Astrocyte of the hippocampus (primary cell): ENCODE measurements around the gene MAD2L1BP.

Experiments used
- DNase-seq: peaks from one replicate; pipeline ENCODE4 v3.0.0; 2011; ENCODE audit warnings: low read depth, low spot score

The MAD2L1BP gene

GRCh38 chr6:43667245-43668150 lies 31.9 kb downstream of the MAD2L1BP start:
- DNase-seq: peak; percentile 89

- peak; percentile 75 for DNase-seq
These were observed 32.8 kb downstream of the MAD2L1BP start for GRCh38 chr6:43668151-43669028.

GRCh38 chr6:43669050-43669921 lies 33.6 kb downstream of the MAD2L1BP start:
- peak; percentile 48 for DNase-seq

DNA sequence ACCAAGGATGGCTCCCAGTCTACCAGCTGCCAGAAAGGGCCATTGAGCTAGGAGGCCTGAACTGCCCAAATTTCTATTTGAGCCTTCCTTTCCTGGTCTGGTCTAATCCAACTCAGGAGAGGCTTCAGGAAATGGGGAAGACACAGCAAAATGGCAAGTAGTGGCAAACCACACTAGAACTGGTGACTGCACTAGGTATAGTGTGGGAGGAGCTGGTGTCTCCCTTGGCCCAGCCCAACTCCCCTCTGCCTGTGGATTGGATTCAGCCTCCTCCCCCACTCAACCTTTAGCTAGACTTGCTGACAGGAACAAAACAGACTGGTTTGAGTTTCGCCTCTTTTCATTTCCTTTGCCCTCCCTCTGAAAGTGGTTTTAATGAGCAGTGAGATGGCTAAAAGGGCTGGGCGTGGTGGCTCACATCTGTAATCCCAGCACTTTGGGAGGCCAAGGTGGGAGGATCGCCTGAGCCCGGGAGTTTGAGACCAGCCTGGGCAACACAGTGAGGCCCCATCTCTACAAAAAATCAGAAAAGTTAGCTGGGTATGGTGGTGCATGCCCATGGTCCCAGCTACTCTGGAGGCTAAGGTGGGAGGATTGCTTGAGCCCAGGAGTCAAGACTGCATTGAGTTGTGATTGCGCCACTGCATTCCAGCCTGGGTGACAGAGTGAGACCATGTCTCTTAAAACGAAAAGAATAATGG lies 34.4 kb downstream of the MAD2L1BP start:
- DNase-seq: no peak

GRCh38 chr6:43670623-43670986 lies 35.0 kb downstream of the MAD2L1BP start:
- no peak for DNase-seq

DNA sequence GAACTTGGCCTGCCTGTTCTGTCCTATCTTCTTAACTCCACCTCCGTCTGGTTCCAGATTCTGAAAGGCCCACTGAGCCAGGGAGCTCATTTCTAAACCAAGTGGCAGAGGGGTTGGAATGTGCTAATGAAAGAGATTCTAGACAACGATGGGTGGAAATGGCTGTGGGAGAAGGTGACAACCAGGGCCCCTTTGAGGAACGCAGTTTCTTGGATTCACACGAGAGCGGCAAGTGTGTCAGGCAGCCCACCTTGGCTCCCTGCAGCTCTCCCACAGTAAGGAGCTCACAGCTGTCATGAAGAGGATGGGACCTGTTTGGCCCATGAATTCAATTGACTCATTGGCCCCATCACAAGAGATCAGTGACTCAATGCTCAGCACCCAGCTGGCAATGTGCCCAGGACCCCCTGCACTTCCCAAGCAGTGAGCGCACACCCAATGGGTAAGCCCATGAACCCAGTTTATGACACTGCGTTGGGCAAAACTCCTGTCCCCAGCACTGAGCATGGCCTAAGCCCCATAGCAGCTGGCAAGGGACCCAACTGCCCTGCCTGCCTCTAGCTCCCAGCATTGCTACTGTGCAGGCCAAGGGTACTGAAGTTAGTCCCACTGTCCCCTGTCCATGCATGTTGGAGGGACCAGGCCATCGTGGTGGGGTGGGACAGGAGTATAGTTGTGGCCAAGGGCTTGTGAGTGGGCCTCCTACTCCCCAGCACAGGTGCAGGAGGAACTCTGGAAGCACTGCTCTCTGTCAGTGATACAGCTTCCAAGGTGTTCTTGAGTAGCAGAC lies 35.6 kb downstream of the MAD2L1BP start:
- no peak for DNase-seq

DNA sequence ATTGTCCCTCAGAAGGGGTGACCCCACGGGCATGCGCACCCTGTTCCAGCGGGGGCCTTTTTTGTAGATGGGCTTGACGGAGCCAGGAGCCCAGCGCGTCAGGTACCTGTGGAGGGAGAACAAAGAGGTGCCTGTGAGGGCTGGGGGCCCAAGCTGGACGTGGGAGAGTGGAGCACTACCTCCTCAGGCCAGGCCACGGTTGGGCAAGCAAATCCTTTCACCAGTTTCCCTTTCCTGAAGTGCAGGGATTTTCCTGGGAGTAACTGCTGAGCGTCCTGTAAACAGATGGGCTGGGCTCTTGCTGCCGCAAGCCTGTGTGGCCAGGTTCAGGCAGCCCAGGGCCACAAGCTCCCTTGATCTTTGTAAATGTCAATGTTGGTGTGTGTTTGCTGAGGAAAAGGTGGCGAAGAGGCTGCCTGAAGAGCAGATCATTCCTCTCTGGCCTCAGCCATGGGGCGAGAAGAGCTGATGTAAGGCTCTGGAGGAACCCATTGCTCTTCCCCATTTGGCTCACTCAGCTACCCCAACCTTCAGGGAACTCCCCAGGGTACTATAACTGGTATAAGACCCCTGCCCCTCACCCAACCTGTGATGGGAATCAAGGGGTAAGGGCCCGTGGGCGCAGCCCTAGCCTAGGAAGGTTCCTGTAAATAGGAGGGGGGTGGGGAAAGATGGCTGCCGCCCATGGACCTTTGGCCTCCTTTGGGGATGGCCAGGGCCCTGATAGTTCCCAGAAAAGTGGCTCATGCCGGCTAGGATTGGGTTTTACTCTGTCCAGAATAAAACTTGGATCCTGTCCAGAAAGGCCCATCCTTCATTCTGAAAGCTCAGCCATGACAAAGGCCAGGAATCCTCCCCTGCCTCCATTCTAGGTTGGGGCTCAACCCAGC lies 36.4 kb downstream of the MAD2L1BP start:
- no peak for DNase-seq

GRCh38 chr6:43673444-43674084 lies 37.9 kb downstream of the MAD2L1BP start:
- no peak for DNase-seq

GRCh38 chr6:43674291-43674690 lies 38.7 kb downstream of the MAD2L1BP start:
- DNase-seq: no peak

GRCh38 chr6:43674921-43675320 lies 39.3 kb downstream of the MAD2L1BP start:
- DNase-seq: no peak

- no peak for DNase-seq
These were observed 41.4 kb downstream of the MAD2L1BP start for GRCh38 chr6:43676962-43677606.

GRCh38 chr6:43677759-43678158 lies 42.1 kb downstream of the MAD2L1BP start:
- no peak for DNase-seq

- no peak for DNase-seq
These were observed 42.7 kb downstream of the MAD2L1BP start for GRCh38 chr6:43678341-43678740.

GRCh38 chr6:43679057-43679456 lies 43.4 kb downstream of the MAD2L1BP start:
- no peak for DNase-seq

DNA sequence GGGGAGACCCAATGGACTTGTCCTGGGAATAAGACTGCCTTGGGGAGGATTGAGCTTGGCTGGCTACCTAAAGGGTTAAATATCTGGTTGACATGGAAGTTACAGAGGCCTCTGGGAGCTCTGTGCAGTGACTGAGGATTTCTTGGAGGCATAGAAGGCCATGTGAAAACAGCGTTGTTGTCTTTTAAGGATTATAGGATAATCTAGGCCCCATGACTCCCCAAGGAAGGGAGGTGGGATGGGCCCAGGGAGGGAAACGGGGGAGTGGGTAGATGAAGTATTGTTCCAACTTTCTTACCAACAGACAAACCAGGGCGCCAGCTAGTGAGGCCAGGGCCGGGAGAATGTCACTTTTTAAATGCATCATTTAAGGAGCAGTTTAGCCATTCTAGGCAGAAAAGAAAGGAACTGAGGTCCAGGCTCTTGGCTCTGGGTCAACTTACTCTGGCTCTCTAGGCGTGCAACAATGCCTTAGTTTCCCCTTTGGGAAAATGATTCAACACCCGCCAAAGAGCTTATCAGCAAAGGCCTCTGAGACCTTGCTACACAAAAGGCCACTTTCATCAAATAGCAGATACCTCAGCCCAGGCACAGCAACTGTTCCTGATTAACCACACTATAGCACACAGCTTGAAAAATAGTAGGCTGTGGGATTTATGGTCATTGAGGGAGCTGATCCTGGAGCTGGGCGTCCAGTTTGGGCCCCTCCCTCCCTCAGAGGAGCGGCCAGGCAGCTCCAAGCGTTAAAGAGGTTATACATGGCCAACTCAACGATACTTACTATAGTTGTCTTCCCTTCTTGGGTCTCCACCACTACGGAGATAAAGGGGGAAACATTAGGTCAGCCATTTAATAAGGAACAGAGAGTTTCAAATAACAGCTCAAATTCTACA lies 44.9 kb downstream of the MAD2L1BP start:
- no peak for DNase-seq

GRCh38 chr6:43681303-43681702 lies 45.7 kb downstream of the MAD2L1BP start:
- no peak for DNase-seq
